Heart left ventricle (tissue), 16 donors: Measurements from ENCODE around the gene MRFAP1. TPM values are rescaled to one million over a fixed set of nuclear protein-coding genes. Genes with fewer than 3 reads are reported as not detected.

Source experiments
- ATAC-seq, 4 donors: fragments of 200-7000 bp; cut with Tn5 transposase; one replicate each; pipeline ENCODE4 v1.9.1; 2020 to 2022; ENCODE audit warnings: moderate library complexity in 4 of 4, mild to moderate bottlenecking in 3 of 4, moderate number of reproducible peaks in 1 of 4
- DNase-seq, 5 donors: peaks; one replicate each; pipeline ENCODE4 v3.0.0-alpha.2; 2020
- H3K27ac ChIP-seq, 12 donors: fragments of 200-600 bp; sonication (generic) in 4 of 12; one replicate each; pipeline versions ENCODE4 v1.5.0 to v1.8.0; 2016 to 2022; ENCODE audit warnings: mild to moderate bottlenecking in 2 of 12
- H3K27me3 ChIP-seq, 9 donors: fragments of 200-600 bp; sonication (generic) in 2 of 9; one replicate each; pipeline versions ENCODE4 v1.5.1 to v1.8.0; 2016 to 2022; ENCODE audit warnings: mild to moderate bottlenecking in 3 of 9
- H3K36me3 ChIP-seq, 9 donors: fragments of 200-600 bp; sonication (generic) in 2 of 9; one replicate each; pipeline versions ENCODE4 v1.5.0 to v1.8.0; 2018 to 2022; ENCODE audit warnings: mild to moderate bottlenecking in 2 of 9
- H3K4me1 ChIP-seq, 12 donors: fragments of 200-600 bp; sonication (generic) in 4 of 12; one replicate each; pipeline versions ENCODE4 v1.5.0 to v1.8.0; 2016 to 2022; ENCODE audit warnings: mild to moderate bottlenecking in 3 of 12
- H3K4me3 ChIP-seq, 12 donors: fragments of 200-600 bp; sonication (generic) in 4 of 12; one replicate each; pipeline versions ENCODE4 v1.5.0 to v1.8.0; 2017 to 2022; ENCODE audit warnings: mild to moderate bottlenecking in 9 of 12, moderate library complexity in 4 of 12
- H3K9me3 ChIP-seq, 12 donors: fragments of 200-600 bp; sonication (generic) in 4 of 12; one replicate each; pipeline versions ENCODE4 v1.5.0 to v1.8.0; 2016 to 2022; ENCODE audit warnings: mild to moderate bottlenecking in 1 of 12
- CTCF ChIP-seq, 12 donors: fragments of 200-600 bp; sonication (generic) in 4 of 12; IDR thresholded peaks; one replicate each; pipeline versions ENCODE4 v1.5.0 to v1.8.0; 2018 to 2022; ENCODE audit warnings: antibody characterized with exemption in 12 of 12, mild to moderate bottlenecking in 5 of 12
- POLR2A ChIP-seq, 2 donors: fragments of 450-650 bp; IDR thresholded peaks; one replicate each; pipeline ENCODE4 v1.6.1; 2017; ENCODE audit warnings: antibody characterized with exemption in 2 of 2, mild to moderate bottlenecking in 2 of 2, moderate library complexity in 2 of 2
- WGBS, 4 donors: extraction: QIAGEN DNeasy Blood & Tissue Kit in 2 of 4; methylation state at CpG; one replicate each; pipeline versions ENCODE4 v1.1.5 to v1.1.7; 2013 to 2018; 5-methylcytosine and 5-hydroxymethylcytosine counted together
- intact Hi-C, 10 donors: fragments of 100-400 bp; cut with DNase I; formaldehyde crosslinking; loops; one replicate each; pipeline versions ENCODE4 v1.11.1 to v1.14.2; 2022
- long read RNA-seq, 3 donors: library from polyadenylated mRNA; unstranded; transcript quantifications; one replicate each; pipeline ENCODE4 v2.0.0, GENCODE V29; 2020 to 2021
- polyA plus RNA-seq, 2 donors: library from polyadenylated mRNA; stranded (reverse); fragments of 200-250 nt; gene quantifications; one replicate each; pipeline ENCODE4 v1.2.3, GENCODE V29; 2013
- total RNA-seq, 9 donors: library from RNA; depleted of rRNA in 2 of 9; stranded (reverse); fragments of >200 nt in 2 of 9; fragmentation: NEBNext Ultra II Directional in 3 of 9; extraction: Animal tissue kit (Norgen Biotek cat#: 25700) in 3 of 9; gene quantifications; one replicate each; pipeline versions ENCODE4 v1.1.0 to v1.2.4, GENCODE V29; 2016 to 2023
- donor health status: ischemic (EF 13 %, LVEDD 7.1; RV severe dilation, severe dysfunction).
- donor health status: healthy with polysubstance abuse.
- donor health status: DM: no; HTN: yes; CAD: no.
- donor health status: DM: no; HTN: no; CAD: no.
- donor health status: ischemic (EF 25% LVEDD 6.9; RV normal size, moderate dysfunction).
- donor health status: ischemic (EF 25% LVEDD 5.7; RV mildly dilated, moderate dysfunction).
- donor health status: healthy.
- donor health status: DM: yes; HTN: yes; CAD: no.
- donor health status: ischemic (EF 35%, LVEDD 5.7; RV mildly dilated, moderate dysfunction).
- donor health status: nonischemic (EF 11% LVEDD 7.7; RV severe dilation, severe dysfunction).
- donor health status: DM: yes; HTN: yes; CAD: no.
- donor health status: PGD.
- donor health status: ischemic (EF 29% LVEDD 5.4; RV normal size, mild dysfunction).
- donor health status: nonischemic (EF 23%, LVEDD 6.1; RV moderate dilation, normal function).

MRFAP1 gene
- total RNA-seq (100 to 1,000 TPM; 162 to 300 (median 239) TPM), polyA plus RNA-seq (100 to 1,000 TPM; 239 to 514 TPM)
- long read RNA-seq, donor 1, transcript MRFAP1-202 (2 exons, 1,584 nt) = major isoform, 153 of 220 reads
- long read RNA-seq, donor 1, transcript MRFAP1-204 (1 exons, 1,982 nt) = minor isoform, 8 of 220 reads
- long read RNA-seq, donor 1, transcript MRFAP1-201 (3 exons, 2,049 nt) = minor isoform, 59 of 220 reads
- long read RNA-seq, donor 1, partial matches to known transcripts = 0 of 220 reads
- long read RNA-seq, donor 1, other reads (novel, unspliced or antisense) = 0 of 220 reads
- long read RNA-seq, donor 2, transcript MRFAP1-204 (1 exons, 1,982 nt) = minor isoform, 18 of 970 reads
- long read RNA-seq, donor 2, transcript MRFAP1-201 (3 exons, 2,049 nt) = minor isoform, 251 of 970 reads
- long read RNA-seq, donor 2, transcript MRFAP1-202 (2 exons, 1,584 nt) = major isoform, 699 of 970 reads
- long read RNA-seq, donor 2, partial matches to known transcripts = 0 of 970 reads
- long read RNA-seq, donor 2, other reads (novel, unspliced or antisense) = 2 of 970 reads
- long read RNA-seq, donor 3, transcript MRFAP1-202 (2 exons, 1,584 nt) = major isoform, 132 of 172 reads
- long read RNA-seq, donor 3, transcript MRFAP1-204 (1 exons, 1,982 nt) = minor isoform, 6 of 172 reads
- long read RNA-seq, donor 3, transcript MRFAP1-201 (3 exons, 2,049 nt) = minor isoform, 34 of 172 reads
- long read RNA-seq, donor 3, partial matches to known transcripts = 0 of 172 reads
- long read RNA-seq, donor 3, other reads (novel, unspliced or antisense) = 0 of 172 reads

GRCh38 chr4:6640292-6641163, at the start of gene MRFAP1:
MRFAP1 (plus strand) TSS chr4:6640685; CDS start chr4:6640863, 178 bp downstream.
- TF ChIP-seq CTCF (IDR thresholded peaks at IDR 0.05) (peak in 1 of 12 donors; percentile 7), POLR2A (IDR thresholded peaks at IDR 0.05) (peak in 1 of 2 donors; percentile 68)
- intact Hi-C loops = loop anchor here in 7 of 10 donors (1.0 to 5.0 kb wide), 6 partner anchors 32 to 76 kb away; partner anchors contain the start of genes MRFAP1L1 (in 6 of the 7) and BLOC1S4 (in 1 of the 7)
- Histone ChIP-seq H3K4me3 (peak within 1 kb of the TSS; percentile 48 to 96 (median 84)), H3K27me3 (no peaks in the 10 kb centered on the region), H3K4me1 (peaks cover 7 to 39% (median 28%) of the 10 kb centered on the region in 12 donors), H3K9me3 (no peaks in the 10 kb centered on the region), H3K36me3 (peaks cover 0 to 25% (median 19%) of the 10 kb centered on the region in 9 donors), H3K27ac (peak within 1 kb of the TSS; percentile 79 to 97 (median 93))
- 0 to 1% (median 0%) methylated on average over 73 to 90 of the region's 90 CpGs for WGBS, 4 donors
- ATAC-seq (peak; percentile 87 to 96 (median 93)), DNase-seq (peak; percentile 95 to 97 (median 96))

- no peaks in the 10 kb centered on the region for H3K4me1 ChIP-seq
- no peaks in the 10 kb centered on the region for H3K9me3 ChIP-seq
- intact Hi-C loops = no loop called here
- no peak overlapping the region for H3K4me3 ChIP-seq
- no peaks in the 10 kb centered on the region for H3K27me3 ChIP-seq
- DNase-seq = no peak
- WGBS, 4 donors = 83 to 92% (median 87%) methylated on average over 9 of the region's 9 CpGs
- H3K27ac ChIP-seq = no peak overlapping the region
- peaks cover 0 to 69% (median 23%) of the 10 kb centered on the region in 9 donors for H3K36me3 ChIP-seq
- ATAC-seq = no peak
- TF ChIP-seq CTCF (IDR thresholded peaks at IDR 0.05) = no peak
- TF ChIP-seq POLR2A (IDR thresholded peaks at IDR 0.05) = no peak
Measured at GRCh38 chr4:6591313-6591712, 49.2 kb upstream of the MRFAP1 start.

GRCh38 chr4:6591781-6592180, 48.7 kb upstream of the MRFAP1 start:
- Histone ChIP-seq H3K9me3 (no peaks in the 10 kb centered on the region), H3K4me1 (no peaks in the 10 kb centered on the region), H3K27ac (no peak overlapping the region), H3K36me3 (peaks cover 0 to 67% (median 23%) of the 10 kb centered on the region in 9 donors), H3K27me3 (no peaks in the 10 kb centered on the region), H3K4me3 (no peak overlapping the region)
- ATAC-seq (no peak), DNase-seq (no peak)
- TF ChIP-seq POLR2A (IDR thresholded peaks at IDR 0.05) (no peak), CTCF (IDR thresholded peaks at IDR 0.05) (no peak)
- intact Hi-C loops = no loop called here
- 85 to 89% (median 87%) methylated on average over 8 to 9 of the region's 9 CpGs for WGBS, 4 donors
